Right hindlimb (tissue), 1 donor: ENCODE results near the gene NOP16.

Experiments
- DNase-seq: peaks from one replicate; pipeline ENCODE4 v3.0.0-alpha.2; 2018

NOP16 gene, protein sequence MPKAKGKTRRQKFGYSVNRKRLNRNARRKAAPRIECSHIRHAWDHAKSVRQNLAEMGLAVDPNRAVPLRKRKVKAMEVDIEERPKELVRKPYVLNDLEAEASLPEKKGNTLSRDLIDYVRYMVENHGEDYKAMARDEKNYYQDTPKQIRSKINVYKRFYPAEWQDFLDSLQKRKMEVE

DNA sequence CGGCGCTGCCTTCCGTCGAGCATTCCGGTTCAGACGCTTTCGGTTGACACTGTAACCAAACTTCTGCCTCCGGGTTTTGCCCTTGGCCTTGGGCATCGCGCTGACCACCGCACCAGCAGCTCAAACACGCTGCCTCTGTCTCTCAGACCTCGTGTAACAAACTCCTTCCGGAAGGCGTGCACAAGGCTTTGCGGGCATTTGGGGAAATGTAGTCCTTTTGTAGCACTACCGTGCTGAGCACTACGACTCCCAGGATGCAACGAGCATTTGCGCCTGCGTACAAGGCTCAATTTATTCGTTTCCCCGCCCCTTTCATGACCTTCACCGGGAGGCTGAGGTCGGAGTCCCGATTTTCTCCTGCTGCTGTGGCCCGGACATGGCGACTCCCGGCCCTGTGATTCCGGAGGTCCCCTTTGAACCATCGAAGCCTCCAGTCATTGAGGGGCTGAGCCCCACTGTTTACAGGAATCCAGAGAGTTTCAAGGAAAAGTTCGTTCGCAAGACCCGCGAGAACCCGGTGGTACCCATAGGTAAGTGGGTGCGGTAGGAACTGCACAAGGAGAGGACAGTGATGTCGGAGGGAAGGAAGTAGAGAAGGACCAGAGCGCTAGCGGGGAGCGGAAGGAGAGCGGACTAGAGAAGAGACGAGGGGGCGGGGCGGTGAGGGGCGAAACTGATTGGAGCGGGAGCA lies at the start of gene NOP16, which contains the start of gene HIGD2A:
Gene NOP16, minus strand, starts transcription at position 155 of the 691 bp plus-strand sequence. Its CDS starts 59 bp downstream, at position 96.
Gene HIGD2A, plus strand, starts transcription at position 308 of the 691 bp plus-strand sequence. Its CDS starts 69 bp downstream, at position 377.
- peak; percentile 99 for DNase-seq

DNA sequence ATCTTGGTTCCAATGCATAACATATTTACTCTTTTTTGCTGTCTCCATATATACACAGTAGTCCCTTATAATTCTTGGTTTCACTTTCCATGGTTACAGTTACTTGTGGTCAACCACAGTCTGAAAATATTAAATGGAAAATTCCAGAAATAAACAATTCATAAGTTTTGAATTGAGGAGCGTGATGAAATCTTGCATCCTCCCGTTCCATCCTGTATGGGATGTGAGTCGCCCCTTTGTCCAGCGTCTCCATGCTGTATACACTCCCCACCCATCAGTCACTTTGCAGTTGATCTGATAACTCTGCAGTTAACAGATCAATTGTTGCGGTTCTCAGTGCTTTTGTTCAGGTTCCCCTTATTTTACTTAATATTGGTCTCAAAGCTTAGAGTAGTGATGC lies 48.3 kb upstream of the NOP16 start:
- DNase-seq, result no peak

DNA sequence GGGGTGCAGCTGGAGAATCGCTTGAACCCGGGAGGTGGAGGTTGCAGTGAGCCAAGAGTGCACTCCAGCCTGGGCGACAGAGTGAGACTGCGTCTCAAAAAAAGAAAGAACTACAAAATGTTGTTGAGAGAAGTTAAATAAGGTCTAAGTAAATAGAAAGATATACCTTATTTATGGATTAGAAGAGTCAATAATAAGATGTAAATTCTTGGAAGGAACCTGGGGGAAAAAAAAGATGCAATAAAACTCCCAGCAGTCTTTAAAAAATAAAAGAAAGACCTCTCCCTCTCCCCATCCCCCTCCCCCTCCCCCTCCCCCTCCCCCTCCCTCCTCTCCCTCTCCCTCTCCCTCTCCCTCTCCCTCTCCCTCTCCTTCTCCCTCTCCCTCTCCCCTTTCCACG lies 44.3 kb upstream of the NOP16 start:
- DNase-seq, result no peak

DNA sequence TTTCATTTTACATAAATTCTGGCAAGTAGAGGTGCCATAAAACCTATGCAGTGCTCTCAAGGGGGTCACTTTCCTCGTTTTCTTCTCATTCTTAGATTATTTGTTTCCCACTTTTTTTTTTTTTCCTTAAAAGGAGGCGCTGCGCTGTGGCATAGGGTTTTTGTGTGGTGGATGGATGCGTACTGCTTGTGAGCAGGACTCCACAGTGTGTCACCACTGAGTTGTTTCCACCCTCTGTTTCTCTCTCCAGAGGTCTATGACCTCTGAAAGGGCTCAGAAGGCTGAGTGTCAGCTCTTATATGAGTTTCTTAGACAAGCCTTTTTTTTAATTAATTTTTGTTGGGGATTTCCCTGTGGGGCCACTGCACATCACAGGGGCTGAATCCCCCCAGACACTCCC lies 41.6 kb upstream of the NOP16 start:
- DNase-seq, result no peak

DNA sequence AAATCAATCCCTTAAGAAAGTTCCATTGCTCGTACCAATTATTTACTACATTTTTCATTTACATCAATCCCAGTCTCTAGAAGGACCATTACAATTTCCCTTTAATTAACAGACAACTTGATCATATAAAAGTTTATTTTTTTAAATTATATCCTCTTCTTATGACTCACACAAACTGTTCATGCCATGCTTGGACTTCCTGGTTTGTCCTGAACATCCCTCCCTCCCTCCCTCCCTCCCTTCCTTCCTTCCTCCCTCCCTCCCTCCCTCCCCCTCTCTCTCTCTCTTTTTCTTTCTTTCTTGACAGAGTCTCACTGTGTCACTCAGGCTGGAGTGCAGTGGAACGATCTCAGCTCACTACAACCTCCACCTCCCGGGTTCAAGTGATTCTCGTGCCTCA lies 39.6 kb upstream of the NOP16 start:
- no peak for DNase-seq

DNA sequence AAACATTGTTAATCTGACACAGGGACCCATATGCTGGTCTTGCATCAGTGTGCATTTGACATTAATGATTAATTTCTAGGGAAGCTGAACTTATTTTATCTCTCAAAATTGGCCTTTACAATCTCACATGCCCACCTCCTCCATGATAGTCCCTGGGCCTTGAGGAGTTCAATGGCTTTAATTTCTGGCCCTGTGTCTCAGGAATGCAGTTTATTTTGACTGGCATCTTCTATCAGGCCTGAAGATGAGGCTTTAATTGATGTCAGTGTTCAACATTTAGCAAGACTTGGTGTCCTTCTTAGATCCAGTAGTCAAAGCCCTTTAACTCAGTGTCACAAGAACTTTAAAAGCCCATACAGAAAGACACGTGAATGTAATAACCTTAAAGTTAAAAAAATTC lies 38.5 kb upstream of the NOP16 start:
- DNase-seq, result no peak

DNA sequence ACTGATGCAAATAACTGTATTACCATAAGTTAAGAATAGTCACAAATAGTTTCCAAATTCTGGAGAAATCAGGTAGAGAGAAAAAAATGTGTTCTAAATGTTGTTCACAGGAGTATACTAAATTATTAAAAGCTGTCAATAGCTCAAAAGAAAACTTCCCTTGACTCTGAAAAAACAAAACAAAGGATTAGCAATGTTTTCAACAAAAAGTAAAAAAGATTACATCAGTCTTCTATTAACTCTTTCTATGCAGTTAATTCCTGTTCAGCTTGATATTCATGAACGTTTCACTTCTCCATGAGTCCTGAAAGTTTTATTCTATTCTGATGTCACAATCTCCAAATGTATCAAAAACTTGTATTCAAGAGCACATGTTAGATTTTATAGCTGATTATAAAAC lies 37.4 kb upstream of the NOP16 start:
- DNase-seq, result no peak

DNA sequence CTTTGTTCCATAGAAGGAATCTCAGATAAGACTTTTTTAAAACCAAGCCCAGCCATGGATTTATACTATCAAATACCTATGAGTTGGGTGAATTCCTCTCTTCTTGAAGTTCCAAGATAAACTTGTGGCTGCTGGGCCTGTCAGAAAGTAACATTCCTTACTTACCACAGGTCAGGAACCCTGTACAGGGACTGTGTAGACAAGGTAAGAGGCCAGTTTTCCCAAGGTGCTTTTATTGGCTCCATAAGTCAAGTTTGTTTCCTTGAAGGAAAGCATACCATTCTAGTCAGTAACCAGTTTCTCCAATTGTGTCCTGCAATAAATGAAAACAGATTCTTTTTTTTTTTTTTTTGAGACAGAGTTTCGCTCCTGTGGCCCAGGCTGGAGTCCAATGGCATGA lies 36.7 kb upstream of the NOP16 start:
- no peak for DNase-seq

DNA sequence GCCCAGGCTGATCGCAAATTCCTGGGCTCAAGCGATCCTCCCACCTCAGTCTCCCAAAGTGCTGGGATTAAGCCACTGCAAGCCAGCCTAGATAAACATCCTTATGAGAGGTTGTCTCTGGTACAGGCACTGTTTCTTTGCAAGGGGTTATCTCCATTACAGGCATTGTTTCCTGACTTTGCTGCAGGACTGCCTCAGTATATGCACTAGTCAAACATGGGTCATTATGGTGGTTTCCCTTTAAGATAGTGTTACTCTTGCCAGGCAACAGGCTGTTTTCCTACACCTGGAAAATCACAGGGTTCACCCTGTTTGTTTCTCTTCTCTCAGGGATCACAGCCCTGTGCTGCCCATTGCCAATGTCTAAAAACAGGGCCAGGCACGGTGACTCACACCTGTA lies 35.8 kb upstream of the NOP16 start:
- no peak for DNase-seq

DNA sequence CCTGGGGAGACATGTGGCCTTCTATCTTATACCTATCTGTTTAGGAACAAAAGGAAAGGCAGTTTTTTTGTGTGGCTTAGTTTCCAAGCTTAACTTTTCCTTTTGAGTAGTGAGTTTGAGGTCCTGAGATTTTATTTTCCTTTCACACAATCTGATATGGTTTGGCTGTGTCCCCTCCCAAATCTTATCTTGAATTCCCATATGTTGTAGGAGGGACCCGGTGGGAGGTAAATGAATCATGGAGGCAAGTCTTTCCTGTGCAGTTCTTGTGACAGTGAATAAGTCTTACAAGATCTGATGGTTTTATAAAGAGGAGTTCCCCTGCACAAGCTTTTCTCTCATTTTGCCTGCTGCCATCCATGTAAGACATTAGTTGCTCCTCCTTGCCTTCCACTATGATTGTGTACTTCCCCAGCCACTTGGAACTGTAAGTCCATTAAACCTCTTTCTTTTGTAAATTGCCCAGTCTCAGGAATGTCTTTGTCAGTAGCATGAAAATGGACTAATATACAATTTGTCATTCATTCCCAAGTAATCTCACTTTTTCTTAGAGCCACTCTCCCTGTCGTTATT lies 32.7 kb upstream of the NOP16 start:
- DNase-seq, result no peak

DNA sequence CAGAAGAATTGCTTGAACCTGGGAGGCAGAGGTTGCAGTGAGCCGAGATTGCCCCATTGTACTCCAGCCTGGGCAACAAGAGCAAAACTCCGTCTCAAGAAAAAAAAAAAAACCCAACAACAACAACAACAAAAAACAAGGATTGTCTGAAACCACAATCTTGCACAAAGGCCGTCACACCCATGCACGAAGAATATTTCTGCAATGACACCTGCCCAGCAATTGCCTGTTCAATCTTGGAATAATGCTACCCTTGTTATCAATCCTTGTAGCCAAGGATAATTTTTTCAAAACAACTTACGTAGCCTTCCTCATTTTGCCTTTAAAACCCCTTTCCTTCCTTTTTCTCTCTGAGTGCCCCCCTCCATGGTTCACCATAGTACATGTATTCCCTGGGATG lies 31.7 kb upstream of the NOP16 start:
- no peak for DNase-seq

DNA sequence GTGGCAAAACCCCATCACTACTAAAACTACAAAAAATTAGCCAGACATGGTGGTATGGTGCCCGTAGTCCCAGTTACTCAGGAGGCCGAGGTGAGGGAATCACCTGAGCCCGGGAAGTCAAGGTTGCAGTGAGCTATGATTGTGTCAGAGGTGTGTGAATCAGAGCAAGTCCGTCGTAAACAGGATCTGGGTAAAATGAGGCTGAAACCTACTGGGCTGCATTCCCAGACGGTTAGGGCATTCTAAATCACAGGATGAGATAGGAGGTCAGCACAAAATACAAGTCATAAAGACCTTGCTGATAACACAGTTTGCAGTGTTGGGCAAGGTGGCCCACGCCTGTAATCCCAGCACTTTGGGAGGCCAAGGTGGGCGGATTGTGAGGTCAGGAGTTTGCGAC lies 29.9 kb upstream of the NOP16 start:
- no peak for DNase-seq

DNA sequence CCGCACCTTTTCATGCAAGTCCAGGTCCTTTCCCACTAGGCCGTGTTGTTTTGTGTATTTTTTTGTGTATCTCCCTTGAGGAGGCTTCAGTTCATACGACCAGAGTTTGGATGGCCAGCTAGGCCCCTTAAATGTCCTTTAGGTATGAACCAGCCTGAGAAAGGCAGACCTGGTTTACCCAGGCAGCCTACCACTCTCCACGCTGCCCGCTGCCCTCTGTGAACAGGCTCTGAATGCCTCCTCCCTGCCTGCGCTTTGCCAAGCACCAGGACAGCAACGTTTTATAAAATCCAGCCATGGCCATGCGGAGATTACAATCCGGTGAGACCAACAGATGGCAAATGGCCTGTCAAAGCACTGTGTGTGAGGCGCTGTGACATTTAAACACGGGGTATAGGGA lies 28.6 kb upstream of the NOP16 start:
- DNase-seq, result no peak

DNA sequence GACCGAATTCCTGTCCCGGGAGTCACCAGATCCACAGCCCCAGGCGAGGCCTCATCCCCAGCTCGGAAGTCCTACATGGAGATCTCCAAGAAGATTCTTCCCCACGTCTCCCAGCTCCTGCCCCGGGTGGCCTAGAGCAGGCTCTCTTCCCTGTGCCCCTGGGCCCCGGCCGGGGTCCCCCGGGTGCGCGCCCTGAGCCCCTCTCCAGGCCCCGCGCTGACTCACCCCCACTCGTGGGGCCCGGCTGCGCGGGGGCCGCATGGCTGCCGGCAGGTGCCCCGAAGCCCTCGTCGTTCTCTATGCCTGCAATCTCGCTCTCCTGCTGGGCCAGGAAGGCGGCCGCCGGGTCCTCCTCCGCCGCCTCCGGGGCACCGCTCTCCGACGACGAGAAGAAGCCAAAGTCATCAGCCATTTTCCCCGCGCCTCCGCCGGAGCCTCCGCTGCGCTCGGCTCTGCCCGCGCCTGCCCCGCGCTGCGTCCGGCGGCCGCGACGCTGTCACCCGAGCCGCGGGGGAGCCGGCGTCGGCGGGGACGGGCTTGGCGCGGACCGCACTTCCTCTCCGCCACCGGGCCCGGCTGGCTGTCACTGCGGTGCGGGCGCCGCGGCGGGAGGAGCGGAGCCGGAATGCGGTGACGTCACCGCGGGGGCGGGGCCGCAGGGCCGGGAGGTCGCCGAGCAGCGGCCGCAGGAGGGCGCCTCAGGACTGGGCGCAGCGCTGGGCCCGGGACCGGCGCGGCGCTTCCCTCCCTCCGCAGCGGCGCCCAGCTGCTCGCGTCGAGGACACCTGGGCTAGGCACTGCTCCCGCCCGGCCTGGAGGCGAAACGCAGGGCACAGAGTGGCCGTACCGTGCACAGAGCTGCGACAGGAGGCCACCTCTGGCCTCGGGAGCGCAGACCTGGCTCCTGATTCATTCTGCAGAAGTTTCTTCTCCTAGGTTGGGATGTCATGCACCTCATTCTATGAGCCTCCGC lies 27.8 kb upstream of the NOP16 start, which contains the start of gene CLTB:
Gene CLTB, minus strand, starts transcription at position 588 of the 973 bp plus-strand sequence. Its CDS starts 176 bp downstream, at position 412.
- peak; percentile 92 for DNase-seq

DNA sequence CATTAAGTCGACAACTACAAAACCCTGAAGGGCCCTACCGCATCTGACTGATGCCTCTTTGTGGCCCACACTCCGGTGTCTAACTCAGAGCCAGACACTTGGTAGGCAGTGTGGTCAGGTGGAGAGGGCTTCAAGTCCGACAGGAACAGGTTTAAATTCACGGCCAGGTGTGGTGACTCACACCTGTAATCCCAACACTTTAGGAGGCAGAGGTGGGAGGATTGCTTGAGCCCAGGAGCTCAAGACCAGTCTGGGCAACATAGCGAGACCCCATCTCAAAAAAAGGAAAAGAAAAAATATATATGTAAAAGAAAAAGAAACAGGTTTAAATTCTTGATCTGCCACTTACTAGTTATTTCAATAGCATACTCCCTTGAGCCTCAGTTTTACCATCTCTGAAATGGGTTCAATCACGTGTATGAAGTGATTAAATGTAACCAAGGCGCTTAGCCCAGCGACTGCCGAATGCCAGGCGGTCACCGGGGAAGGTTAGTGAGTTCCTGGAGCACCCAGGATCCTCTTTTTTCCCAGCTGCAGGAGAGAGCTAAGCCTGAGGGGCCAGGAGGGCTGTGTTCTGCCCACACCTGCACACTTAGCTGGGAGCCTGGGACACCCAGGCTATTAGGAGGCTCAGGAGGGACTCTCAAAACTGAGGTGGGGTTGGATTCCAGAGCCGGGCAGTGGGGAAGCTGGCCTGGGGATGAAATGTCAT lies 27.0 kb upstream of the NOP16 start:
- no peak for DNase-seq

DNA sequence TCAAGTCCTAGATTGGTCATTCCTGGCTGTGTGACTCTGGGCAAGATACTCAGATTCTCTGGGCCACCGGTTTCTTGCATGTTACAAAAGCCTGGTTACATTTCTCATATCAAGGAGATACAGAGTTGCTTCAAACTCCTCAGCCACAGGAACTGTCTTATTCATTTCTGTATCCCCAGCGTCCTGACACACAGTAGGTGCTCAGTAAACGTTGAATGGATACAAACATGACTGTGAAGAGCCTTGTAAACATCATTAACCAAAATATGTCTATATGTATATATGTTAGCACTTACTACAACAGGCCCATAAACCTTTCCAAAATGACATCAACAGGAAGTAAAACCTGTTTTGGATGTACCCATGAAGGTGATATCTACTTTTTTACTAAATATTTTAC lies 26.3 kb upstream of the NOP16 start:
- no peak for DNase-seq

DNA sequence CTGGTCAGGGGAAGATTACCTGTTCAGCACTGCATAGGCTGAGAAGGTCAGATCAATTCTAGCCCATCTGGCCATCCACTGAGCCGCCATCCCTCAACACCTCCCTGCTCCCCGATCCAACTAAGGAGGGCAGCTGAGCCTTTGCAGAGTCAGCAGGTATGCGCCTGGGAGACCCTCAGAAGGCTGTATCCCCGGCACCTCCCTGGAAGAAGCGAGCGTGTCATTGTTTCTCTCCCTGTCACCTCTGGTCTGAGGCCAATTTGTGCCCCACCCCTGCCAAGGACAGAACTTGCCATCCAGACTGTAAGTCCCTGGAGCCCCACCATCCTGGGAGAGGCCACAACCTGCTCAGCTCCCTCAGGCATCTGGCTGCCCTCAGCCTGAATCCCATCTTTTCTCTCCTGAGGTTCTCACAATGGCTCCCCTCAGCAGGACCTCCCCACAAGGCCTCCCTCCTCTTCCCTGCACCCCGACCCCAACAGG lies 25.4 kb upstream of the NOP16 start:
- DNase-seq, result no peak

DNA sequence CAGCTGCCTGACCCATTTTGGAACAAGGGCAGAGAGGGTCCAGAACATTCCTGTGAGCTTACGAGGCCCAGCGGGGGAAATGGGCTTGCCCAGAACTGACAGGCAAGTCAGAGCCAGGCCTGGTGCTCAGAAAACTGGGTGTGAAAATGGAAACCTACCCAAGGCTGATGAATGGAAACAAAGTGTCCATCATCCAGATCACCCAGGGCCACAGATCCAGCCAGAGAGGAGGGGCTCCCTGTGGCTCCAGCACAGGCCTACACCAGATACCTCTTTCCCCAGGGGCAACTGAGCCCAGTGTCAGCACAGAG lies 24.8 kb upstream of the NOP16 start:
- no peak for DNase-seq

DNA sequence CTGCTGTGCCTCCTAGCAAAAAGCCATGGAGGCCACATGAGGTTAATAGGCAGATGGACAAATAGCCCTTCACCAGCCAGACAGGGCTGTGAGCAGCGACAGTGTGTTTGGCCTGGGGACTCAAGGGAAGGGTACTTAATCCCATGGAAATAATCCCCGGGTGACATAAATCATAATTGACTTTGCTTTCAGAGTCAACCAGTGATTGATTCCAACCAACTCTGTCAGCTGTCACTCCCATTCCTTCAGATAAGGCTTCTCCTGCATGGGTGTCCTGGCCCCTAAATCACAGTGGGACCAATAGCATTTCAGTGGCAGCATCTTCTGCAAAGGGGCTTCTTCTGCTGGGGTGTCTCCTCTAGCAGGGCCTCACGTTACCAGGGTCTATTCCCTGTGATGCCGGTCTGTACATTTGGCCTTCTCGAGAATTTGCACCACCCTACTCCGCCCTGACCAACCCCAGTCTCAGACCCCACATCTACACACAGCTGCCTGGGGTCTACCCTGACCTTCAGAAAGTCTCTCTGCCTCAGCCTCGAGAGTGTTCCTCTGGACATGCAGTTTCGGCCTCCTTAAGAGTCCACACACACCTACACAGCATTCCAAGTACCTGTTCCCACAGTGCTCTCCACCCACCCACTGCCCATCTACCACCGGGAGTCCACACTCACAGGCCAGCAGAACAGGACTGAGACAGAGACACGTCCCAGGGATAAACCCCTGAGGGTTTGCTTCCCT lies 24.3 kb upstream of the NOP16 start:
- DNase-seq, result no peak

DNA sequence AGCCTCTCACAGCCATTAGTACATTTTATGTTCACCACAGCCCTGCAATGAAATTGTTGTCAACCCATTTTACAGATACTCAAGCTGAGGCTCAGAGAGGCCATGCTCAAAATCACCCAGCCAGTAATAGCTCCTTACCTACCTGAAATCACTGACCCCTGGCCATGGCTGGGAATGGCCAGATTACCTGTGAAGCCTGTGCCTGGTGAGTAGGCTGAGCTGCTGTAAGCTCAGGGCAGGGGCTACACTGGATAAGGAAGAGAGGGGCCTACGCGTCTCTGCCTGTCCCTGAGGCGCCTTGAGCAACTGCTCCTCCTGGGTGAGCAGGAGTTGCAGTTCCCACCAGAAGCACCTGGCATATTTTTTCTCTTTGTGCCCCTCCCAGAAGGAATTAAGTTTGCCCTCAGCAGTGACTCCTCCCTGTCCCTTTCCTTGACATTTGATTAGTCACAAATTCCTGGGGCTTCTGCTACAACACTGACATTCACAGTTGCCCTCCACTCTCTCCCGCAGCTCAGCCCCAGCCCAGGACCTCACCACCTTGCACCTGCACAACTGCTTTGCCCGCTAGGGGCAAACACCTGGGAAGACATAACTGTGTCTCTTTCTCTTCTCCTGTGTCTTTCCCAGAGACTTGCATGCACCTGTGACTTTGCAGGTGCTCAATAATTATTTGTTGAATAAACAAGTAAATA lies 22.2 kb upstream of the NOP16 start:
- no peak for DNase-seq

DNA sequence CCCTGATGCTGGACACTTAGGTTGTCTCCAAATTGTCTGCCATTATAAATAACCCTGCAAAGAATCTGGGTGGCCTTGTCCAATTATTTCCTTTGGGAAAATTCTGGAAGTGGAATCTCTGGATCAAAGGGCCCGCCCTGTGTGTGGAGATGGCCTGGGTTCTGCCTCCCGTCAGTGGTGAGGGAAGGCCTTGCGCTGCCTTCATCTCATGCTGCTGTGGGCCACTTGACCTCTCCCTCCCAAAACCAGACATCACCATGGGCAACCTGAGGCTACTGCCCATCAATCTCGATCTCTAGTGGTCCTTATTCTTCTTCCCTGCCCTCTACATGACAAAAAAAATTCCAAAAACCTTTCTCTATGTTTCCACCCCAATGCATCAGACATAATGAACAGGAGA lies 21.4 kb upstream of the NOP16 start:
- no peak for DNase-seq
